Tibial nerve (tissue), 4 donors: Measurements from ENCODE around the gene SCP2.

ENCODE experiments used
- EP300 ChIP-seq, 2 donors: sonication (generic); formaldehyde crosslinking; IDR thresholded peaks; one replicate each; pipeline ENCODE4 v1.6.1; 2017; ENCODE audit warnings: antibody characterized with exemption in 2 of 2, mild to moderate bottlenecking in 1 of 2
- POLR2A ChIP-seq, 2 donors: fragments of 450-650 bp; IDR thresholded peaks; one replicate each; pipeline ENCODE4 v1.6.1; 2017; ENCODE audit warnings: antibody characterized with exemption in 2 of 2, mild to moderate bottlenecking in 2 of 2, moderate library complexity in 2 of 2
- TF ChIP-seq, protein P1 (sequence below), 5 experiments: fragments of 200-600 bp in 3 of 5; fragments of 450-650 bp in 2 of 5; sonication (generic) in 3 of 5; IDR thresholded peaks; one replicate each; pipeline ENCODE4 v1.5.1; 2016 to 2019; ENCODE audit warnings: antibody characterized with exemption in 5 of 5, mild to moderate bottlenecking in 3 of 5, moderate library complexity in 2 of 5

DNA sequence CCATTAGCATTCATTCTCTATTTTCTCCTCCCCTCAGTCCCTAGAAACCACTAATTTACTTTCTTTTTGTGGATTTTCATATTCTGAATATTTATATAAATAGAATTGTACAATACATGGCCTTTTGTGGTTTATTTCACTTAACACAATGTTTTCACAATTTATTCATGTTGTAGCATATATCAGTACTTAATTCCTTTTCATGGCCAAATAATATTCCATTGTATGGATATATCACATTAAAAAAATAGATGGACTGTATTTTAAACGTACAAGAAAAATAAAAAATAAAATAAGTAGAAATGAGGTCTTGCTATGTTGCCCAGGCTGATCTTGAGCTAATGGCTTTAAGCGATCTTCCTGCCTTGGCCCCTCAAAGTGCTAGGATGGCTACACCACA lies 25.0 kb downstream of the SCP2 start:
- TF ChIP-seq, protein P1, sequence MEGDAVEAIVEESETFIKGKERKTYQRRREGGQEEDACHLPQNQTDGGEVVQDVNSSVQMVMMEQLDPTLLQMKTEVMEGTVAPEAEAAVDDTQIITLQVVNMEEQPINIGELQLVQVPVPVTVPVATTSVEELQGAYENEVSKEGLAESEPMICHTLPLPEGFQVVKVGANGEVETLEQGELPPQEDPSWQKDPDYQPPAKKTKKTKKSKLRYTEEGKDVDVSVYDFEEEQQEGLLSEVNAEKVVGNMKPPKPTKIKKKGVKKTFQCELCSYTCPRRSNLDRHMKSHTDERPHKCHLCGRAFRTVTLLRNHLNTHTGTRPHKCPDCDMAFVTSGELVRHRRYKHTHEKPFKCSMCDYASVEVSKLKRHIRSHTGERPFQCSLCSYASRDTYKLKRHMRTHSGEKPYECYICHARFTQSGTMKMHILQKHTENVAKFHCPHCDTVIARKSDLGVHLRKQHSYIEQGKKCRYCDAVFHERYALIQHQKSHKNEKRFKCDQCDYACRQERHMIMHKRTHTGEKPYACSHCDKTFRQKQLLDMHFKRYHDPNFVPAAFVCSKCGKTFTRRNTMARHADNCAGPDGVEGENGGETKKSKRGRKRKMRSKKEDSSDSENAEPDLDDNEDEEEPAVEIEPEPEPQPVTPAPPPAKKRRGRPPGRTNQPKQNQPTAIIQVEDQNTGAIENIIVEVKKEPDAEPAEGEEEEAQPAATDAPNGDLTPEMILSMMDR (IDR thresholded peaks at IDR 0.05) = no peak
- TF ChIP-seq POLR2A (IDR thresholded peaks at IDR 0.05) (no peak), EP300 (IDR thresholded peaks at IDR 0.05) (no peak)
